ENCODE results near the gene RILPL1. TPM values are rescaled to one million over a fixed set of nuclear protein-coding genes. Genes with fewer than 3 reads are reported as not detected.
"Not testable (repeated sequence)": the region's sequence is repeated elsewhere in the genome, so short reads cannot be mapped to it uniquely, and the experiment has no call there.

The RILPL1 gene
- total RNA-seq, 1 donor from 2014 or later: 0.67 TPM

- ChIA-PET CTCF (no interaction called here), POLR2A (no interaction called here)
- H3K27ac Mint-ChIP-seq: no peak overlapping the region
- H3K4me3 Mint-ChIP-seq: no peak overlapping the region
- H3K36me3 Mint-ChIP-seq (ENCODE audit: low read depth): no peaks in the 10 kb centered on the region
- H3K27me3 Mint-ChIP-seq: peaks cover 7% of the 10 kb centered on the region
- DNase-seq: no peak
- TF ChIP-seq CTCF (IDR thresholded peaks at IDR 0.05): no peak
- no peak for ATAC-seq (ENCODE audit: low read depth)
- no peaks in the 10 kb centered on the region for H3K9me3 Mint-ChIP-seq
- H3K4me1 Mint-ChIP-seq: no peaks in the 10 kb centered on the region
- intact Hi-C loops (cut with micrococcal nuclease): no loop called here
These were observed 35.2 kb downstream of the RILPL1 start for GRCh38 chr12:123498126-123498825.

GRCh38 chr12:123497065-123497464, 36.5 kb downstream of the RILPL1 start:
- POLR2A ChIA-PET: no interaction called here

GRCh38 chr12:123494124-123494851, 39.2 kb downstream of the RILPL1 start:
- H3K4me1 Mint-ChIP-seq: no peaks in the 10 kb centered on the region
- H3K36me3 Mint-ChIP-seq (ENCODE audit: low read depth): no peaks in the 10 kb centered on the region
- H3K4me3 Mint-ChIP-seq: no peak overlapping the region
- intact Hi-C loops (cut with micrococcal nuclease): no loop called here
- CTCF ChIA-PET: no interaction called here
- TF ChIP-seq CTCF (IDR thresholded peaks at IDR 0.05): no peak
- POLR2A ChIA-PET: no interaction called here
- ATAC-seq (ENCODE audit: low read depth): no peak
- no peaks in the 10 kb centered on the region for H3K27me3 Mint-ChIP-seq
- H3K9me3 Mint-ChIP-seq: no peaks in the 10 kb centered on the region
- DNase-seq: no peak
- no peak overlapping the region for H3K27ac Mint-ChIP-seq

More at GRCh38 chr12:123497065-123497464, 36.5 kb downstream of the RILPL1 start:
- DNase-seq: no peak
- intact Hi-C loops (cut with micrococcal nuclease): no loop called here
- TF ChIP-seq CTCF (IDR thresholded peaks at IDR 0.05): no peak
- no peak for ATAC-seq (ENCODE audit: low read depth)
- Mint-ChIP-seq H3K4me3 (no peak overlapping the region), H3K27me3 (peaks cover 3% of the 10 kb centered on the region), H3K27ac (no peak overlapping the region), H3K4me1 (no peaks in the 10 kb centered on the region), H3K36me3 (ENCODE audit: low read depth) (no peaks in the 10 kb centered on the region), H3K9me3 (no peaks in the 10 kb centered on the region)
- CTCF ChIA-PET: no interaction called here

GRCh38 chr12:123492339-123493039, 41.0 kb downstream of the RILPL1 start:
- H3K4me3 Mint-ChIP-seq; H3K27ac Mint-ChIP-seq; H3K36me3 Mint-ChIP-seq (ENCODE audit: low read depth); DNase-seq; H3K9me3 Mint-ChIP-seq; intact Hi-C loops (cut with micrococcal nuclease); H3K4me1 Mint-ChIP-seq; ATAC-seq (ENCODE audit: low read depth); H3K27me3 Mint-ChIP-seq; POLR2A ChIA-PET; CTCF ChIA-PET: not testable (repeated sequence)

- Mint-ChIP-seq H3K4me1 (no peaks in the 10 kb centered on the region), H3K36me3 (ENCODE audit: low read depth) (no peaks in the 10 kb centered on the region), H3K9me3 (no peaks in the 10 kb centered on the region), H3K27me3 (no peaks in the 10 kb centered on the region), H3K4me3 (no peak overlapping the region), H3K27ac (no peak overlapping the region)
- intact Hi-C loops (cut with micrococcal nuclease): no loop called here
- DNase-seq (no peak), ATAC-seq (ENCODE audit: low read depth) (no peak)
- POLR2A ChIA-PET: no interaction called here
- CTCF ChIA-PET: no interaction called here
- TF ChIP-seq CTCF (IDR thresholded peaks at IDR 0.05): no peak
These were observed 42.0 kb downstream of the RILPL1 start for GRCh38 chr12:123491481-123491880.

Data from activated B cell treated with CpG ODN at 0.5 μM for 24 hours (primary cell).